H1 (cell line): ENCODE data around the gene ENAH. TPM values are rescaled to one million over a fixed set of nuclear protein-coding genes. Genes with fewer than 3 reads are reported as not detected.
"Not testable (repeated sequence)": the region's sequence is repeated elsewhere in the genome, so short reads cannot be mapped to it uniquely, and the experiment has no call there.

Experiments
- CTCF ChIA-PET: fragments of 300-600 bp; sonication (Branson Sonifier 250); formaldehyde crosslinking; loops from one replicate; lab custom pipeline; 2021; ENCODE audit not compliant: partially characterized antibody; lab: Charles Lee
- POLR2A ChIA-PET: fragments of 300-600 bp; sonication (Branson Sonifier 250); formaldehyde crosslinking; loops from one replicate; lab custom pipeline; 2021; ENCODE audit warnings: inconsistent platforms; ENCODE audit not compliant: partially characterized antibody; lab: Charles Lee
- DNase-seq, 2 experiments: peaks; one replicate each; pipeline versions ENCODE4 v3.0.0 to v3.0.0-alpha.2; 2010 to 2022; ENCODE audit warnings: low spot score in 2 of 2, low read depth in 1 of 2, mixed read lengths in 1 of 2
- FAIRE-seq: peaks from 2 replicates; lab custom pipeline; 2011; peaks lifted over from hg19 to GRCh38; lab: Jason Lieb, UNC
- H2AFZ ChIP-seq: 2 replicates; pipeline ENCODE4 v1.8.1; 2012; ENCODE audit warnings: low read length, inconsistent platforms
- H2AK5ac ChIP-seq: 2 replicates; pipeline ENCODE4 v1.6.1; 2013; ENCODE audit warnings: low read depth, low read length
- H2BK120ac ChIP-seq: replicated peaks from 2 replicates; pipeline ENCODE3; 2013; ENCODE audit warnings: low read depth, low read length, inconsistent platforms
- H2BK12ac ChIP-seq: 2 replicates; pipeline ENCODE4 v1.6.1; 2013; ENCODE audit warnings: low read depth, low read length
- H2BK15ac ChIP-seq: 2 replicates; pipeline ENCODE4 v1.6.1; 2013; ENCODE audit warnings: low read length
- H2BK20ac ChIP-seq: 2 replicates; pipeline ENCODE4 v1.6.1; 2013; ENCODE audit warnings: low read length
- H2BK5ac ChIP-seq: 2 replicates; pipeline ENCODE4 v1.6.1; 2013; ENCODE audit warnings: low read depth, low read length
- H3K14ac ChIP-seq: 2 replicates; pipeline ENCODE4 v1.6.1; 2013; ENCODE audit warnings: inconsistent platforms; ENCODE audit not compliant: insufficient read length
- H3K18ac ChIP-seq: 2 replicates; pipeline ENCODE4 v1.6.1; 2013; ENCODE audit warnings: low read length; ENCODE audit errors: extremely low read depth
- H3K23ac ChIP-seq: 2 replicates; pipeline ENCODE4 v1.6.1; 2013; ENCODE audit warnings: inconsistent platforms; ENCODE audit not compliant: insufficient read length
- H3K23me2 ChIP-seq: 2 replicates; pipeline ENCODE4 v1.6.1; 2013; ENCODE audit warnings: low read depth, low read length
- H3K27ac ChIP-seq: 2 replicates; pipeline ENCODE4 v1.6.1; 2011; ENCODE audit warnings: low read depth, low read length, inconsistent platforms
- H3K27me3 ChIP-seq, 4 experiments: replicated peaks in 1 of 4; 1 replicate in 1 of 4; 2 replicates in 3 of 4; pipeline versions ENCODE4 v1.6.1 to v1.8.1; 2011 to 2013; ENCODE audit warnings: low read length in 3 of 4, mild to moderate bottlenecking in 3 of 4, inconsistent platforms in 2 of 4, mixed read lengths in 2 of 4, moderate library complexity in 1 of 4; ENCODE audit not compliant: control insufficient read depth in 3 of 4, insufficient read depth in 3 of 4; ENCODE audit errors: extremely low read depth in 1 of 4
- H3K36me3 ChIP-seq, 4 experiments: 2 replicates each; pipeline versions ENCODE4 v1.6.1 to v1.8.1; 2011 to 2013; ENCODE audit warnings: mild to moderate bottlenecking in 4 of 4, low read length in 3 of 4, moderate library complexity in 2 of 4, control low read depth in 1 of 4, inconsistent platforms in 1 of 4; ENCODE audit not compliant: insufficient read depth in 4 of 4, control insufficient read depth in 2 of 4
- H3K4ac ChIP-seq: replicated peaks from 2 replicates; pipeline ENCODE3; 2013; ENCODE audit warnings: low read length, low read depth, mixed read lengths, inconsistent platforms; ENCODE audit not compliant: insufficient read length
- H3K4me1 ChIP-seq, 4 experiments: replicated peaks in 1 of 4; 1 replicate in 1 of 4; 2 replicates in 3 of 4; pipeline versions ENCODE4 v1.6.1 to v1.8.1; 2011 to 2013; ENCODE audit warnings: low read length in 3 of 4, inconsistent platforms in 2 of 4, mixed read lengths in 1 of 4; ENCODE audit not compliant: insufficient read depth in 4 of 4, control insufficient read depth in 3 of 4
- H3K4me2 ChIP-seq, 2 experiments: 2 replicates each; pipeline versions ENCODE4 v1.6.1 to v1.8.1; 2011 to 2013; ENCODE audit warnings: low read depth in 2 of 2, low read length in 2 of 2, control low read depth in 1 of 2, inconsistent platforms in 1 of 2, mild to moderate bottlenecking in 1 of 2; ENCODE audit not compliant: insufficient read depth in 1 of 2
- H3K4me3 ChIP-seq, 4 experiments: fragments of 200-600, 300-600 bp in 1 of 4; sonication (generic), shearing (Covaris generic), sonication (Bioruptor Twin) in 1 of 4; 2 replicates each; pipeline versions ENCODE4 v1.5.1 to v1.8.1; 2011 to 2016; ENCODE audit warnings: low read length in 4 of 4, low read depth in 3 of 4, control low read depth in 2 of 4, inconsistent platforms in 2 of 4, mild to moderate bottlenecking in 2 of 4, mixed read lengths in 1 of 4, moderate library complexity in 1 of 4; ENCODE audit not compliant: insufficient read depth in 2 of 4; ENCODE audit errors: extremely low read depth in 1 of 4
- H3K56ac ChIP-seq: replicated peaks from 2 replicates; pipeline ENCODE3; 2013; ENCODE audit warnings: low read depth, mild to moderate bottlenecking, mixed read lengths, low read length, inconsistent platforms; ENCODE audit not compliant: insufficient read length
- H3K79me1 ChIP-seq: 2 replicates; pipeline ENCODE4 v1.6.1; 2013; ENCODE audit warnings: low read depth, low read length, control low read depth
- H3K79me2 ChIP-seq, 2 experiments: 2 replicates each; pipeline versions ENCODE4 v1.6.1 to v1.8.1; 2012 to 2013; ENCODE audit warnings: low read length in 2 of 2, mild to moderate bottlenecking in 2 of 2, inconsistent platforms in 1 of 2; ENCODE audit not compliant: insufficient read depth in 2 of 2, control insufficient read depth in 1 of 2
- H3K9ac ChIP-seq, 4 experiments: replicated peaks in 1 of 4; 1 replicate in 1 of 4; 2 replicates in 3 of 4; pipeline versions ENCODE4 v1.6.1 to v1.8.1; 2011 to 2013; ENCODE audit warnings: low read depth in 3 of 4, low read length in 3 of 4, control low read depth in 2 of 4, mild to moderate bottlenecking in 2 of 4, moderate library complexity in 2 of 4, inconsistent platforms in 1 of 4; ENCODE audit errors: extremely low read depth in 1 of 4
- H3K9me3 ChIP-seq, 2 experiments: 2 replicates each; pipeline versions ENCODE4 v1.6.1 to v1.8.1; 2012 to 2013; ENCODE audit warnings: mild to moderate bottlenecking in 2 of 2, moderate library complexity in 2 of 2, control low read depth in 1 of 2, inconsistent platforms in 1 of 2, low read depth in 1 of 2, low read length in 1 of 2, mixed read lengths in 1 of 2; ENCODE audit not compliant: insufficient read depth in 2 of 2
- H4K20me1 ChIP-seq, 2 experiments: replicated peaks in 1 of 2; 2 replicates each; pipeline versions ENCODE3 to v1.8.1; 2011 to 2013; ENCODE audit warnings: inconsistent platforms in 2 of 2, low read length in 2 of 2, mild to moderate bottlenecking in 1 of 2; ENCODE audit not compliant: insufficient read depth in 2 of 2, control insufficient read depth in 1 of 2
- H4K5ac ChIP-seq: 2 replicates; pipeline ENCODE4 v1.6.1; 2013; ENCODE audit warnings: low read length, low read depth, mixed read lengths, inconsistent platforms; ENCODE audit not compliant: insufficient read length
- H4K8ac ChIP-seq: 2 replicates; pipeline ENCODE4 v1.8.0; 2013; ENCODE audit warnings: mild to moderate bottlenecking, moderate library complexity, low read length, inconsistent platforms; ENCODE audit not compliant: insufficient read depth; ENCODE audit errors: extremely low read depth
- H4K91ac ChIP-seq: replicated peaks from 2 replicates; pipeline ENCODE3; 2013; ENCODE audit warnings: low read length, mixed read lengths, inconsistent platforms; ENCODE audit not compliant: insufficient read length
- CBX8 ChIP-seq: fragments of 300-800, 300-1000 bp; sonication (generic); IDR thresholded peaks from 2 replicates; pipeline ENCODE4 v1.7.1; 2016; ENCODE audit warnings: low read depth, low read length, borderline replicate concordance
- EGR1 ChIP-seq: IDR thresholded peaks from 2 replicates; pipeline ENCODE4 v1.6.1; 2011; ENCODE audit warnings: low read depth, low read length, borderline replicate concordance
- GTF2F1 ChIP-seq: IDR thresholded peaks from 2 replicates; pipeline ENCODE4 v1.6.1; 2012; ENCODE audit warnings: low read depth, low read length, improper control_type of control experiment, borderline replicate concordance
- RNF2 ChIP-seq: fragments of 200-900, 300-1000 bp; sonication (generic); IDR thresholded peaks from 2 replicates; pipeline ENCODE4 v1.7.1; 2016; ENCODE audit warnings: borderline replicate concordance, low read depth, mild to moderate bottlenecking, antibody characterized with exemption, low read length; ENCODE audit not compliant: poor library complexity, severe bottlenecking; ENCODE audit errors: missing control alignments
- SAP30 ChIP-seq: fragments of 300-600 bp; sonication (generic); IDR thresholded peaks from 2 replicates; pipeline ENCODE4 v1.7.1; 2012; ENCODE audit warnings: low read length, moderate library complexity, mild to moderate bottlenecking, inconsistent platforms; ENCODE audit not compliant: insufficient read depth, insufficient replicate concordance
- SP4 ChIP-seq: IDR thresholded peaks from 2 replicates; pipeline ENCODE4 v1.6.1; 2012; ENCODE audit warnings: low read length, inconsistent platforms
- TCF12 ChIP-seq: IDR thresholded peaks from 2 replicates; pipeline ENCODE4 v1.6.1; 2011; ENCODE audit warnings: low read depth, mild to moderate bottlenecking, low read length
- WGBS, 2 experiments: shearing (Covaris generic) in 1 of 2; methylation state at CpG; one replicate each; pipeline versions ENCODE4 v1.1.6 to v1.1.7; 2013 to 2015; ENCODE audit warnings: low lambda C conversion rate in 2 of 2, mixed read lengths in 2 of 2, inconsistent platforms in 1 of 2, low coverage in 1 of 2, missing lambda C conversion rate in 1 of 2; ENCODE audit not compliant: insufficient replicate concordance in 2 of 2, insufficient coverage in 1 of 2, insufficient read length in 1 of 2; ENCODE audit errors: extremely low coverage in 1 of 2, missing lambda C conversion rate in 1 of 2; 5-methylcytosine and 5-hydroxymethylcytosine counted together
- polyA plus RNA-seq, 7 experiments: library from polyadenylated mRNA; depleted of rRNA in 3 of 7; stranded (reverse) in 5 of 7; unstranded in 2 of 7; fragments of >200 nt in 5 of 7; fragments of 200-250 nt in 2 of 7; gene quantifications; 1 replicate in 5 of 7; 2 replicates in 1 of 7; 4 replicates in 1 of 7; pipeline versions ENCODE4 v1.2.1 to v1.2.3, GENCODE V29; 2011 to 2013; ENCODE audit warnings: missing spikeins in 2 of 7, mixed read lengths in 2 of 7
- total RNA-seq: library from RNA; stranded (reverse); fragmentation: NEBNext Ultra II Directional; extraction: Animal tissue kit (Norgen Biotek cat#: 25700); gene quantifications from 2 replicates; pipeline ENCODE4 v1.2.1, GENCODE V29; 2021

Gene ENAH
- total and polyA plus RNA-seq, 2 of the 8 experiments (the other 6 are each of a cell fraction or from before 2014, with no cell fraction given), result 39.1 to 335 TPM

DNA sequence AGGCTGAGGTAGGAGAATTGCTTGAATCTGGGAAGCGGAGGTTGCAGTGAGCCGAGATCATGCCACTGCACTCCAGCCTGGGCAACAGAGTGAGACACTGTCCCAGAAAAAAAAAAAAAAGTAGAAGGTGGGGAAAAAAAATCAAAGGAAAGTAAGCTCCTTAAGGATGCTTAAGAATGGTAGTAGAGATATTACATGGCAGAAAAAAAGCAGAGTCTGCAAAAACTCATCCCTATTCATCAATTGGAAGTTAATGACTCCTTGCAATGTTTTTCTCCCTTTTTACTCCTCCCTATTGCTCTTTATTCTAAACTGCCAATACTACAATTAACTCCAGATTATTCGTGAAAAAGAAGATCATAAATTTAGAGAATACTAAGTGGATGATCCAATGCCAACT is 23.4 kb downstream of the ENAH start (continued):
- TF ChIP-seq RNF2 (no peak), GTF2F1 (no peak), SAP30 (no peak), TCF12 (no peak), CBX8 (no peak), SP4 (no peak), EGR1 (no peak)

DNA sequence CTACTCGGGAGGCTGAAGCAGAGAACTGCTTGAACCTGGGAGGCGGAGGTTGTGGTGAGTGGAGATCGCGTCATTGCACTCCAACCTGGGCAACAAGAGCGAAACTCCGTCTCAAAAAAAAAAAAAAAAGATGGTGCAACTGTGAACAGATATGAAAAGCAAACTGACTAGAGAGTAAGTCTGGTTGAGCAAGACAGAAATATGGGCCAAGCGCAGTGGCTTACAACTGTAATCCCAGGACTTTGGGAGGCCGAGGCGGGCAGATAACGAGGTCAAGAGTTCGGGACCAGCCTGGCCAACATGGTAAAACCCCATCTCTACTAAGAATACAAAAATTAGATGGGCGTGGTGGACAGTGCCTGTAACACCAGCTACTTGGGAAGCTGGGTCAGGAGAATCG is 24.1 kb downstream of the ENAH start:
- POLR2A ChIA-PET, result interaction anchor here (1.1 kb wide), 1 partner anchor 9 kb away, joined by 3 read pairs; no protein-coding TSS in a partner anchor
- H2AFZ ChIP-seq, H3K56ac ChIP-seq, H3K9me3 ChIP-seq, H2BK20ac ChIP-seq, H2AK5ac ChIP-seq, H2BK120ac ChIP-seq, FAIRE-seq, H4K91ac ChIP-seq, H3K4ac ChIP-seq, H2BK5ac ChIP-seq, DNase-seq, H3K79me1 ChIP-seq, H3K23ac ChIP-seq, H4K8ac ChIP-seq, H4K5ac ChIP-seq, H3K36me3 ChIP-seq, H2BK15ac ChIP-seq, H3K4me3 ChIP-seq, H3K4me2 ChIP-seq, H3K9ac ChIP-seq, H3K18ac ChIP-seq, H3K14ac ChIP-seq, H3K27me3 ChIP-seq, H3K27ac ChIP-seq, H2BK12ac ChIP-seq, H3K23me2 ChIP-seq: not testable (repeated sequence)
- CTCF ChIA-PET, result interaction anchor here (0.9 kb wide), 1 partner anchor 67 kb away, joined by 3 read pairs; no protein-coding TSS in a partner anchor
- WGBS, 2 experiments, result 97% methylated on average over 11 of the region's 13 CpGs; no CpG with 5 or more reads in 1 of the 2 experiments
- peaks cover 1 to 10% (median 5%) of the 10 kb centered on the region in 4 experiments; a peak in 3 of 7 replicates for H3K4me1 ChIP-seq
- H4K20me1 ChIP-seq, result peaks cover 21 to 23% of the 10 kb centered on the region in 2 experiments
- H3K79me2 ChIP-seq, result peaks cover 26 to 100% of the 10 kb centered on the region in 2 experiments; a peak in 3 of 4 replicates
